ENCODE measurements around the gene PRRG1. TPM values are rescaled to one million over a fixed set of nuclear protein-coding genes. Genes with fewer than 3 reads are reported as not detected.

PRRG1 gene
- polyA plus RNA-seq, 1 donor from 2014 or later, result 9.1 TPM

- Histone ChIP-seq H3K79me2 (replicated peaks; ENCODE audit: insufficient read depth, low read length) (no peaks in the 10 kb centered on the region), H3F3A (ENCODE audit: insufficient read depth, low read length, poor library complexity, severe bottlenecking) (no peaks in the 10 kb centered on the region), H2AFZ (ENCODE audit: low read depth, low read length) (no peak overlapping the region), H3K4me3 (ENCODE audit: low read length) (no peak overlapping the region), H3K27ac (ENCODE audit: low read length) (no peak overlapping the region), H3K4me2 (ENCODE audit: low read length) (no peak overlapping the region), H3K36me3 (ENCODE audit: insufficient read depth, low read length) (no peaks in the 10 kb centered on the region), H4K20me1 (ENCODE audit: insufficient read depth) (no peaks in the 10 kb centered on the region), H3K9me3 (ENCODE audit: low read length) (no peaks in the 10 kb centered on the region), H3K9ac (ENCODE audit: low read length) (no peak overlapping the region), H3K27me3 (ENCODE audit: insufficient read depth, low read depth, low read length) (no peaks in the 10 kb centered on the region), H3K9me2 (ENCODE audit: insufficient read depth, low read length) (no peaks in the 10 kb centered on the region)
- TF ChIP-seq SMC3 (conservative IDR thresholded peaks at IDR 0.05; ENCODE audit: poor library complexity), result no peak
- no peak for TF ChIP-seq POLR2AphosphoS5 (IDR thresholded peaks at IDR 0.05)
- TF ChIP-seq TAF1 (IDR thresholded peaks at IDR 0.05; ENCODE audit: low read depth), result no peak
- no peak for TF ChIP-seq MXI1 (conservative IDR thresholded peaks at IDR 0.05; ENCODE audit: poor library complexity, severe bottlenecking)
- no peak for TF ChIP-seq EP300 (conservative IDR thresholded peaks at IDR 0.05; ENCODE audit: poor library complexity, severe bottlenecking)
- no peak for TF ChIP-seq CTCF (IDR thresholded peaks at IDR 0.05; ENCODE audit: poor library complexity, severe bottlenecking)
- no peak for TF ChIP-seq EZH2 (IDR thresholded peaks at IDR 0.05; ENCODE audit: borderline replicate concordance, insufficient read depth, low read length, poor library complexity, severe bottlenecking)
- no peak for TF ChIP-seq REST (IDR thresholded peaks at IDR 0.05; ENCODE audit: borderline replicate concordance)
- no peak for TF ChIP-seq RAD21 (conservative IDR thresholded peaks at IDR 0.05)
Measured at GRCh38 chrX:37488323-37488722, 139.2 kb downstream of the PRRG1 start.

- no peaks in the 10 kb centered on the region for H3K36me3 ChIP-seq (ENCODE audit: insufficient read depth, low read length)
- H3F3A ChIP-seq (ENCODE audit: insufficient read depth, low read length, poor library complexity, severe bottlenecking), result no peaks in the 10 kb centered on the region
- H2AFZ ChIP-seq (ENCODE audit: low read depth, low read length), result no peak overlapping the region
- H3K4me3 ChIP-seq (ENCODE audit: low read length), result no peak overlapping the region
- no peaks in the 10 kb centered on the region for H3K79me2 ChIP-seq (replicated peaks; ENCODE audit: insufficient read depth, low read length)
- no peak for TF ChIP-seq REST (IDR thresholded peaks at IDR 0.05; ENCODE audit: borderline replicate concordance)
- no peak for TF ChIP-seq RAD21 (conservative IDR thresholded peaks at IDR 0.05)
- no peak for TF ChIP-seq CTCF (IDR thresholded peaks at IDR 0.05; ENCODE audit: poor library complexity, severe bottlenecking)
- no peak for TF ChIP-seq EZH2 (IDR thresholded peaks at IDR 0.05; ENCODE audit: borderline replicate concordance, insufficient read depth, low read length, poor library complexity, severe bottlenecking)
- TF ChIP-seq SMC3 (conservative IDR thresholded peaks at IDR 0.05; ENCODE audit: poor library complexity), result no peak
- TF ChIP-seq EP300 (conservative IDR thresholded peaks at IDR 0.05; ENCODE audit: poor library complexity, severe bottlenecking), result no peak
- no peak overlapping the region for H3K4me2 ChIP-seq (ENCODE audit: low read length)
- H3K9ac ChIP-seq (ENCODE audit: low read length), result no peak overlapping the region
- no peak overlapping the region for H3K27ac ChIP-seq (ENCODE audit: low read length)
- H4K20me1 ChIP-seq (ENCODE audit: insufficient read depth), result no peaks in the 10 kb centered on the region
- no peaks in the 10 kb centered on the region for H3K9me3 ChIP-seq (ENCODE audit: low read length)
- no peaks in the 10 kb centered on the region for H3K27me3 ChIP-seq (ENCODE audit: insufficient read depth, low read depth, low read length)
- H3K9me2 ChIP-seq (ENCODE audit: insufficient read depth, low read length), result no peaks in the 10 kb centered on the region
Measured at GRCh38 chrX:37491686-37492085, 142.5 kb downstream of the PRRG1 start.

Measured in neural cell (in vitro differentiated cells).